GM19099 (cell line): Measurements from ENCODE around the gene MAN1A1.

Experiments used
- POLR2A ChIP-seq: IDR thresholded peaks from 3 replicates; pipeline ENCODE4 v1.6.1; 2011; ENCODE audit warnings: low read depth; ENCODE audit not compliant: insufficient read length; ENCODE audit errors: extremely low read depth

The MAN1A1 gene

GRCh38 chr6:119306396-119306968 is 43.1 kb downstream of the MAN1A1 start:
- TF ChIP-seq POLR2A: no peak

- TF ChIP-seq POLR2A: no peak
These were observed 46.2 kb downstream of the MAN1A1 start for GRCh38 chr6:119303164-119303887.

- TF ChIP-seq POLR2A: no peak
These were observed 48.1 kb downstream of the MAN1A1 start for GRCh38 chr6:119301429-119301828.

GRCh38 chr6:119299694-119300093 is 49.9 kb downstream of the MAN1A1 start:
- TF ChIP-seq POLR2A: no peak

GRCh38 chr6:119297049-119297448 is 52.5 kb downstream of the MAN1A1 start:
- no peak for TF ChIP-seq POLR2A

- no peak for TF ChIP-seq POLR2A
These were observed 53.2 kb downstream of the MAN1A1 start for GRCh38 chr6:119296036-119297035.

- no peak for TF ChIP-seq POLR2A
These were observed 54.6 kb downstream of the MAN1A1 start for GRCh38 chr6:119294984-119295383.

- TF ChIP-seq POLR2A: no peak
These were observed 59.3 kb downstream of the MAN1A1 start for GRCh38 chr6:119290306-119290705.

GRCh38 chr6:119289651-119290050 is 59.9 kb downstream of the MAN1A1 start:
- TF ChIP-seq POLR2A: no peak

- TF ChIP-seq POLR2A: no peak
These were observed 63.5 kb downstream of the MAN1A1 start for GRCh38 chr6:119285908-119286625.

- TF ChIP-seq POLR2A: no peak
These were observed 64.6 kb downstream of the MAN1A1 start for GRCh38 chr6:119284861-119285521.

GRCh38 chr6:119283979-119284545 is 65.5 kb downstream of the MAN1A1 start:
- TF ChIP-seq POLR2A: no peak

- no peak for TF ChIP-seq POLR2A
These were observed 66.3 kb downstream of the MAN1A1 start for GRCh38 chr6:119283214-119283613.

GRCh38 chr6:119280668-119281067 is 68.9 kb downstream of the MAN1A1 start:
- no peak for TF ChIP-seq POLR2A
